ENCODE measurements around the gene IFT88. TPM values are rescaled to one million over a fixed set of nuclear protein-coding genes. Genes with fewer than 3 reads are reported as not detected.
"Not testable (repeated sequence)": the region's sequence is repeated elsewhere in the genome, so short reads cannot be mapped to it uniquely, and the experiment has no call there.

IFT88 gene
- total RNA-seq, 1 donor = 21.1 TPM

DNA sequence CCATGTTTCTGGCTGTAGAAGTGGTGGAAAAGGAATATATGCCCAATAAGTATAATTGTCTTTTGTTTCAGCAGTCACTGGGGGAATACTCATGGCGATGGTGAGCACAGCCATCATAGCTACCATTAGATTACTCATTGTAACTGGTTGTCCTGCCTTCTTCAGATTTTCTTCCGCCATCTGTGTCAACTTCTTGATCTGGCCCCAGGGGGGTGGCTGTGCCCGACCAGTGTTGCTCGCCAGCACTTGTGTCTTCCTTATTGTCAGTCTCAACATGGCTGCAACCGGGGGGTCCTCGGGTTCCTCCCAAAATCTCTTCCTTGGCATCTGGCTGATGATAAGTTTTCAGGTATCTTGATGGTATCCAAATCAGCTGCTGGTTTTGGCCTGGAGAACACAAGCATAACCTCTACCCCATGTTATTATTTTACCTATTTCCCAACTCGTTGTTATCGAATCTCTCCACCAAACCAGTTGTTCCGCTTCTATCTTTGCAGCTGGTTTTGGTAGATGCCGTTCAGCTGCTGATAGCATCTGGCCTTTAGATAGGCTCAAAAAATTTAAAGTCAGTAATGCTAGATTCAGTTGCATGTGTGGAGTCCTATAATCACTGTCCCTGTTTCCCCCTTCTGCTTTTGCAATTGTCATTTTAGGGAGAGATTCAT, 113.6 kb downstream of the IFT88 start:
- H3K4me3 ChIP-seq (ENCODE audit: low read depth, low read length) = no peak overlapping the region
- DNase-seq (ENCODE audit: low read depth) = no peak
- TF ChIP-seq, protein P1, sequence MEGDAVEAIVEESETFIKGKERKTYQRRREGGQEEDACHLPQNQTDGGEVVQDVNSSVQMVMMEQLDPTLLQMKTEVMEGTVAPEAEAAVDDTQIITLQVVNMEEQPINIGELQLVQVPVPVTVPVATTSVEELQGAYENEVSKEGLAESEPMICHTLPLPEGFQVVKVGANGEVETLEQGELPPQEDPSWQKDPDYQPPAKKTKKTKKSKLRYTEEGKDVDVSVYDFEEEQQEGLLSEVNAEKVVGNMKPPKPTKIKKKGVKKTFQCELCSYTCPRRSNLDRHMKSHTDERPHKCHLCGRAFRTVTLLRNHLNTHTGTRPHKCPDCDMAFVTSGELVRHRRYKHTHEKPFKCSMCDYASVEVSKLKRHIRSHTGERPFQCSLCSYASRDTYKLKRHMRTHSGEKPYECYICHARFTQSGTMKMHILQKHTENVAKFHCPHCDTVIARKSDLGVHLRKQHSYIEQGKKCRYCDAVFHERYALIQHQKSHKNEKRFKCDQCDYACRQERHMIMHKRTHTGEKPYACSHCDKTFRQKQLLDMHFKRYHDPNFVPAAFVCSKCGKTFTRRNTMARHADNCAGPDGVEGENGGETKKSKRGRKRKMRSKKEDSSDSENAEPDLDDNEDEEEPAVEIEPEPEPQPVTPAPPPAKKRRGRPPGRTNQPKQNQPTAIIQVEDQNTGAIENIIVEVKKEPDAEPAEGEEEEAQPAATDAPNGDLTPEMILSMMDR (IDR thresholded peaks at IDR 0.05; ENCODE audit: insufficient read depth, low read length) = no peak

DNA sequence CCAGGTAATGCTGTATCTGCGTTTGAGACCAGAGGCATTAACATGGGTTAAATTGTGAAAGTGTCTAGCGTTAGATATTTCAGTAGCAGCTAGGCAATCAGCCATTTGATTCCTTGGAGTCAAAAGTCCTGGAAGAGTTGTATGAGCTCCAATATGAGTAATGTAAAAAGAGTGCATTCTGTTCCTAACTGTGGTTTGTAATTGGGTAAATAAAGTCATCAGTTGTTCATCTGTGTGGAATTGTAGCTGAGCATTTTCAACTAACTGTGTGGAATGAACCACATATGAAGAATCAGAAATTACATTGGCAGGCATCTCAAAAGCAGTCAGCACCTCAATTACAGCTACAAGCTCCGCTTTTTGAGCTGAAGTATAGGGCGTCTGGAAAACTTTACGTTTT, 114.5 kb downstream of the IFT88 start:
- peak; percentile 71 for DNase-seq (ENCODE audit: low read depth)
- H3K4me3 ChIP-seq (ENCODE audit: low read depth, low read length) = not testable (repeated sequence)

DNA sequence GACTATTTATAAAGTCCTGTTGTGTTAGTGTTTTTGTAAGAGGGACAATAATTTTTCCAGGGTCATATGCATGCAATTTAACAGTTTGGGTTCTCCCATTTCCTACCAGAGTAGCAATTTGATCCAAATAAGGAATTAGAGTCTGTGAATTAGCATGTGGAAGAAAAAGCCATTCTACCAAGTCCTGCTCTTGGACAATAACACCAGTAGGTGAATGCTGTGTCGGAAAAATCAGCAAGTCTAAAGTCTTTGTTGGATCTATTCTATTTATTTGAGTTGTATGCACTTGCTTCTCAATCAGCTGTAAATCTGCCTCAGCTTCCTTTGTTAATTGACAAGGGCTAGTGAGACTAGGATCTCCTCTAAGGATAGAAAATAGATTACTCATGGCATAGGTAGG, 115.1 kb downstream of the IFT88 start:
- TF ChIP-seq, protein P1 (IDR thresholded peaks at IDR 0.05; ENCODE audit: insufficient read depth, low read length) = no peak
- DNase-seq (ENCODE audit: low read depth) = no peak
- H3K4me3 ChIP-seq (ENCODE audit: low read depth, low read length) = no peak overlapping the region

DNA sequence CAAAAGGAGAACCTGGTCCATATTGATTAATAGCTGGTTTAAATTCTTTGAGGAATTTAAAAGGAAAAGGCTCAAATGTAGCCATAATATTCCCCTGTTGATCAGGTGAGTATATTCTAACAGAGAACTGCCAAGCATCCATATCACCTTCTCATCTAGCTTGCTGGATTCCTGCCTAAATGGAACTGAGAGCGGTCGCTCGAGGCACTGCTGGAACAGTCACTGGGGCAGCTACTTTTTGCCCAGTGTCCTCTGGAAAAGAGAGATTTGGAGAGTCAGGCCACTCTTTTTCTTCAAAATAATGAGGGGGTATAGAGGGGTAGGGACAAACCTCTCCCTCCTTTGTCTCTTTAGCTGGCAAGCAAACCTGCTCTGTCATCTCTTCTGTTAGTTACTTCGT, 117.1 kb downstream of the IFT88 start:
- TF ChIP-seq, protein P1 (IDR thresholded peaks at IDR 0.05; ENCODE audit: insufficient read depth, low read length) = no peak
- no peak for DNase-seq (ENCODE audit: low read depth)
- no peak overlapping the region for H3K4me3 ChIP-seq (ENCODE audit: low read depth, low read length)

DNA sequence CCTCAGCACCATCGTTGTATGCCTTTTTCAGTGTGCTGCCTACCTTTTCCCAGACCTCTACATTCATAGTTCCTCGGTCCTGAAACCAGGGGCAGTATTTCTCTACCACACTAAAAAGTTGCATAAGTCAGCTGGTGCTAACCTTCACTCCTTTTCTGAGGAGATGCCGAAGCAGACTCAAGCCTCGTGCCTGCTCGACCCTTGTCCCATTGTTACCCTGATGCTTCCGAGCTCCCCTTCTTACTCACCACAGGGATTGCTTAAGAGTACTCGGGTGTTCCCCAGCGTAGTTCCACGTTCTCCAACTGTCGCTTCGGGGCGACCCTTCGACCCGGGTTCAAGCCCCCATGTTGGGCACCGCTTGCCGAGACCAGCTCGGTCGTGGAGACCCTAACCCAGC, 117.6 kb downstream of the IFT88 start:
- no peak overlapping the region for H3K4me3 ChIP-seq (ENCODE audit: low read depth, low read length)
- TF ChIP-seq, protein P1 (IDR thresholded peaks at IDR 0.05; ENCODE audit: insufficient read depth, low read length) = no peak
- DNase-seq (ENCODE audit: low read depth) = no peak

DNA sequence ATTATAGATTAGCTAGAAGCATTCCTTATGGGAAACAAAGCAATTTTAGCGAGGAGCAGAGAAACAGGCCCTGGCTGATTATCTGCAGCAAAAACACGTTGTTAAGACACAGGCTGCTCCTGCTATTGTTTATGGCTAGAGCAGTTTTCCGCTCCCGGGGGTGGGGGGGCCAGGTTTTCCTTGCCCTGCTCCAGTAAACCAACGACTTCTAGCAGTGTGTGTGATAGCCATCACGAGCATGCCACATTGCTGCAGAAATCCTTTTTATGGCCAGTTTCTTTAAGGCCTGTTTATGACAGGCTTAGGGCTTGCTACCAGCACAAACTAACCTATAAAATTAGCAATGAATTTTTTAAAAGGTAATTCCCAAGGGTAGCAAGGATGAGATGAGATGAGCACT, 118.1 kb downstream of the IFT88 start:
- no peak for DNase-seq (ENCODE audit: low read depth)
- H3K4me3 ChIP-seq (ENCODE audit: low read depth, low read length) = no peak overlapping the region
- TF ChIP-seq, protein P1 (IDR thresholded peaks at IDR 0.05; ENCODE audit: insufficient read depth, low read length) = no peak

DNA sequence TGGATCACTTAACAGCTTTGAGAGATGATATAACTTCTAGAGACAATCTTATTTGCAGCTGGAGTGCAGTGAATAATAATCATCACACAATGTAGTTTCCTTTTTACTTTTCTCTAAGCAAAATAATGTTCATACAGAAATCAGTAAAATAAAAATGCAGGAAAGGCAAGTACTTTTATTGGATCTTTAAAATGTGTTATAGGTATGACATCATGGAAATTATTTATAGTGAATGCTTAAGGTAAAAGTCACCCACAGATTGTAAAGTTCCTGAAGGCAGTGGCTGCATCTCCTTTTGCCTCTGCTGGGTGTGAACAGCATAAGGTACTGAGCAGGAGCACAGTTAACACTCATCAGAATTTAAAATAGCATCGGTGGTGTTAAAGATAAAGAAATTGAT, 119.2 kb downstream of the IFT88 start:
- DNase-seq (ENCODE audit: low read depth) = no peak
- H3K4me3 ChIP-seq (ENCODE audit: low read depth, low read length) = no peak overlapping the region
- TF ChIP-seq, protein P1 (IDR thresholded peaks at IDR 0.05; ENCODE audit: insufficient read depth, low read length) = no peak
